ENCODE measurements around the gene DPP10. TPM values are rescaled to one million over a fixed set of nuclear protein-coding genes. Genes with fewer than 3 reads are reported as not detected.

Gene DPP10
- total and polyA plus RNA-seq, 10 of the 15 experiments (the other 5 are each of a cell fraction or from before 2014, with no cell fraction given): not detected

GRCh38 chr2:114609801-114610200, 167.4 kb downstream of the DPP10 start (continued):
- no peak for TF ChIP-seq CEBPZ (IDR thresholded peaks at IDR 0.05; ENCODE audit: low read depth, low read length)
- no peak for TF ChIP-seq HSF1 (IDR thresholded peaks at IDR 0.05; ENCODE audit: low read depth, low read length)
- no peak for TF ChIP-seq RUNX3 (IDR thresholded peaks at IDR 0.05; ENCODE audit: low read length)

- in situ Hi-C loops (cut with MboI) (no loop called here), intact Hi-C loops (cut with micrococcal nuclease; ENCODE audit: unreplicated experiment) (no loop called here)
- WGBS (ENCODE audit: insufficient coverage, insufficient replicate concordance, low lambda C conversion rate, missing lambda C conversion rate): 26% methylated on average over 6 of the region's 7 CpGs
- no peak for DNase-seq (ENCODE audit: low read depth, low spot score)
- no peak overlapping the region for H3K4me3 ChIP-seq
- no peak overlapping the region for H3K9ac ChIP-seq (ENCODE audit: control insufficient read depth, insufficient read depth, low read length)
- RAD21 ChIA-PET (ENCODE audit: unreplicated experiment): no interaction called here
- H4K20me1 ChIP-seq (ENCODE audit: control insufficient read depth, insufficient read depth): no peaks in the 10 kb centered on the region
- POLR2A ChIA-PET: no interaction called here
- SMC1A ChIA-PET (ENCODE audit: uncharacterized antibody, unreplicated experiment): no interaction called here
- CTCF ChIA-PET: no interaction called here
- H3K9me3 ChIP-seq (replicated peaks; ENCODE audit: control insufficient read depth, insufficient read depth, low read length): no peaks in the 10 kb centered on the region
- H3K36me3 ChIP-seq (ENCODE audit: control insufficient read depth in 2 of 2, insufficient read depth in 2 of 2, low read length in 1 of 2): no peaks in the 10 kb centered on the region
- no peaks in the 10 kb centered on the region for H3K27me3 ChIP-seq (replicated peaks in 1 of 2; ENCODE audit: control insufficient read depth in 2 of 2, insufficient read depth in 2 of 2, low read length in 1 of 2)
- no peaks in the 10 kb centered on the region for H3K79me2 ChIP-seq (ENCODE audit: control insufficient read depth, insufficient read depth, low read length)
- H2AFZ ChIP-seq (ENCODE audit: control insufficient read depth, low read depth, low read length): no peak overlapping the region
- no peak for ATAC-seq
- FAIRE-seq: no peak
- no peaks in the 10 kb centered on the region for H3K4me1 ChIP-seq (ENCODE audit: control insufficient read depth, insufficient read depth, low read length)
- H3K27ac ChIP-seq (ENCODE audit: control insufficient read depth, insufficient read depth): no peak overlapping the region
- no peak overlapping the region for H3K4me2 ChIP-seq (ENCODE audit: control insufficient read depth, insufficient read depth)
- BruUV-seq (replicated peaks): no TSS peak
- no peak for TF ChIP-seq STAT1 (conservative IDR thresholded peaks at IDR 0.05)
- no peak for TF ChIP-seq ZBTB40 (IDR thresholded peaks at IDR 0.05; ENCODE audit: borderline replicate concordance)
- TF ChIP-seq ETV6 (conservative IDR thresholded peaks at IDR 0.05 in 1 of 2, IDR thresholded peaks at IDR 0.05 in 1 of 2; ENCODE audit: borderline replicate concordance in 1 of 2, low read depth in 1 of 2): no peak
- TF ChIP-seq KDM1A (IDR thresholded peaks at IDR 0.05; ENCODE audit: borderline replicate concordance): no peak
- no peak for TF ChIP-seq MEF2A (IDR thresholded peaks at IDR 0.05; ENCODE audit: insufficient read depth, low read depth, low read length)
- no peak for TF ChIP-seq ELK1 (IDR thresholded peaks at IDR 0.05; ENCODE audit: low read depth, low read length)
- no peak for TF ChIP-seq KLF5 (IDR thresholded peaks at IDR 0.05; ENCODE audit: partially characterized antibody)
- no peak for TF ChIP-seq GABPA (IDR thresholded peaks at IDR 0.05; ENCODE audit: low read depth)
- TF ChIP-seq RBBP5 (conservative IDR thresholded peaks at IDR 0.05): no peak
- no peak for TF ChIP-seq TCF3 (IDR thresholded peaks at IDR 0.05; ENCODE audit: borderline replicate concordance, insufficient read depth, low read depth, low read length)
Measured at GRCh38 chr2:114610677-114611076, 168.2 kb downstream of the DPP10 start.

Measured in GM12878 (cell line).